Spleen (tissue), 7 donors: Measurements from ENCODE around the gene PLXNB1.

ENCODE experiments used
- CTCF ChIP-seq, 11 experiments: fragments of 200-600 bp in 7 of 11; fragments of 450-650 bp in 4 of 11; sonication (generic) in 4 of 11; IDR thresholded peaks in 8 of 11; conservative IDR thresholded peaks in 3 of 11; 1 replicate in 7 of 11; 2 replicates in 4 of 11; pipeline versions ENCODE4 v1.4.0 to v1.8.0; 2016 to 2021; ENCODE audit warnings: antibody characterized with exemption in 11 of 11, inconsistent platforms in 4 of 11, mild to moderate bottlenecking in 1 of 11
- POLR2A ChIP-seq, 3 donors: fragments of 450-650 bp; IDR thresholded peaks; one replicate each; pipeline ENCODE4 v1.5.1; 2017; ENCODE audit warnings: antibody characterized with exemption in 3 of 3, mild to moderate bottlenecking in 1 of 3
- POLR2AphosphoS5 ChIP-seq, 3 donors: sonication (generic); formaldehyde crosslinking; IDR thresholded peaks; one replicate each; pipeline ENCODE4 v1.5.1; 2017; ENCODE audit warnings: antibody characterized with exemption in 3 of 3
- donor health status: DM: no; HTN: no; CAD: no; lungs with moderate emphysema.
- donor health status: DM: no; HTN: no; CAD: no.
- donor health status: DM: no; HTN: no; CAD: no.

DNA sequence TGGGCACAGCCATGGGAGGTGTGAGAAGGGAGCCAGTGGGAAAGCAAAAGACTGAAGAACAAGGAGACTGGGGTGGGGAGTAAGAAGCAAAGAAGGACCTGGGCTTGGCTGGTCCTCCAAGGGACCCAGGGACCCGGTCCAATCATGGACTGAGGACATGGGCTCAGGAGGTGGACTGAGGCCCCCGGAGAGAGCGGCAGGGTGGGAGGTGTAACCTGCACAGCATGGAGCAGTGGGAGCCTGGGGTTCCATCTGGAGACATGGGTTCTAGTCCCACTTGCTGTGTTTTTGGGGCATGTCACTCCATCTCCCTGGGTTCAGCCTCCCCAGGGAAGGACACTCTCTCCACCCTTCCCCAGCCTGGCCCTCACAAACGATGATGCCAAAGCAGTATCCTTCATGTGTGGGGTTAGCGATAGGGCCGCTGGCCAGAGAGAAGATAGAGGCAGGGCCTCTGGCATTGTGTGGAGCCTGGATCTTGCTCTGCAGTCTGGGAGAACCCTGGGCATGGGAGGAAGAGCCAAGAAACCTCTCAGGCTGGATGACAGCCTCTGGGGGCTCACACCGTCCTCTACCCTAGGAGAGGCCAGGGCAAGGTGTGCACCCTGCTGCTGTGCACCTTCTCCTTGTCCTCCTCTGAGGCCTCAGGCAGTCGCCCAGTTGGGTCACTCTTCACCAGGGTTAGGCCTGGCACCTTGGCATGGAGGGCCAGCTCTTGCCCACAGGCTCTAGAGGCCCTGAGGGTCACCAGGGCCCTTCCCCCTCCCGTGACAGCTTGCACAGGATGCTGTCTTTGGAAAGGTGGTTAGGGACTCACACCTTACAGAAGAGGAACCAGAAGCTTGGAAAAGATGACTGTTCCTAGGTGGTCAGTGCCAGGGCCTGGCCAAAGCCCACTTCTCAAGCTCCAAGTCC is 31.9 kb downstream of the PLXNB1 start:
- no peak for TF ChIP-seq CTCF (IDR thresholded peaks at IDR 0.05 in 8 of 11, conservative IDR thresholded peaks at IDR 0.05 in 3 of 11)
- TF ChIP-seq POLR2AphosphoS5 (IDR thresholded peaks at IDR 0.05) = no peak
- TF ChIP-seq POLR2A (IDR thresholded peaks at IDR 0.05) = no peak
